Activated T-cell treated with anti-CD3 and anti-CD28 coated beads for 24 hours (primary cell): ENCODE results near the gene CACNA1C.

Experiments used
- DNase-seq: peaks from one replicate; pipeline ENCODE4 v3.0.0-alpha.2; 2020; ENCODE audit warnings: low read depth

The CACNA1C gene

DNA sequence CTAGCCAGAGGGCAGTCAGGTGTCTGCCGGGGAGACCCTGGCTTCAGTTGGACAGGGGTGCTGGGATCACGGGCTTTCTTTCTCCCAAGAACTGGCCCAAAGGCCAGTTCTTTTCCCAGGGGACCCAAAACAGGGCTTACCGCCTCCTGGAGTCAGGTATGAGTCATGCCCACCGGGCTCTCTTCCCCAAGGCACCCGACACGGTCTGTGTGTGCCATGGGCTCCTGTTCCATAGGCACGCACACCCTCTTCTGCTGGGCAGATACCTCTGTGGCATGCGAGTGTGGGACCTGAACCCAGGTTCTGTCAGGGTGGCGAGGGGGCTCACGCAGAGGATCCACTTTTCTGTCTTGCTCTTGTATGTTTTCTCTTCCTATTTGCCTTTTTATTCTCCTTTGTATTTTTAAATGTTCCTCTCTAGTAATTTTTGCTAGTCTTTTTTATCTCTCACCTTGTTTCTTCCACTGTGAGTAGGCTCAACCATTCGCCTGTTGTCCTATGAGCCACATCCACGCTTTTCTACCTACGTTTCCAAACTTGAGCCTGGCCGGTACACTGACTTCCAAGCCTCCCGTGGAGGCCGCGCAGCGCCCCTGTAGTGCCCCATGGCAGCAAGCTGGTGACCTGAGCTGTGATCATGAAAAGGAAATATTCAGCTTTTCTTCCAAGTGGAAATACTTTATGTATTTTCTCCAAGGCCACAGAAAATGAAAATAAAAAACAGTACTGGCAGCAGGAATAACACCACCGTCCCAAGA is 362.2 kb downstream of the CACNA1C start:
- no peak for DNase-seq

DNA sequence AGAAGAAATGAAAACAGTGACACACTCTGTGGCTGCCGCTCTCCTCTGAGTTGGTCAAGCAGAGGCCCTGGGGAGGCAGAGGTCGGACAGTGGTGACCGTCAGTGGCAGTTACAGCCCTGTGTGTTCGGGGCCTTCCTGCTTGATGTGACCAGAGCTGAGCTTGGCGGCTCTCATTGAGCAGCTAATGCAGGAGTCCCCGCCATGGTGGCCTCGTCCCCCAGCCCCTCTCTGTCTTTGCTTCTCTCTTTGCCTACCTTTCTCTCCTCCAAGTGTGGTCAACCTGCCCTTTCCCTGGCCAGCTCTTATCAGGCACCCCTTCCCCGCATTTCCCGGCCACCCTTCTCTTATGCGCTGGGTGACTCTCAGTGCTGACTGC is 362.8 kb downstream of the CACNA1C start:
- no peak for DNase-seq

DNA sequence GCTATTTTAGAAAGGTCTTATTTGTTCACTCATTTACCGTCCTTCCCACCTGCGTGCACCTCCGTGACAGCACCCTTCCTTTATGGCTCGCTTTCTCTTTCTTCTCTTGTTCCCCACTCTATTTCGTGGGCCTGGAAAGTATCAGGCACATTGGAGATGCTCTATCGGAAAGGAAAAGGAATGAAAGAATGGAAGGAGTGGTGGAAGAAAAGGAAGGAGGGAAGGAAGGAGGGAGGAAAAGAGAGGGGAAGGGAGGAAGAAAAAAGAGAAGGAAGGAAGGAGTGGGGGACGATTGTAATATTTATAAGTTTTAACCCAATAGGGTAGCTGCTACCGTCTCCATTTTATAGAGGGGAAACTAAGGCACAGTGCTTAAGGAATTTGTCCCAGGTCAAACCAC is 363.4 kb downstream of the CACNA1C start:
- no peak for DNase-seq

DNA sequence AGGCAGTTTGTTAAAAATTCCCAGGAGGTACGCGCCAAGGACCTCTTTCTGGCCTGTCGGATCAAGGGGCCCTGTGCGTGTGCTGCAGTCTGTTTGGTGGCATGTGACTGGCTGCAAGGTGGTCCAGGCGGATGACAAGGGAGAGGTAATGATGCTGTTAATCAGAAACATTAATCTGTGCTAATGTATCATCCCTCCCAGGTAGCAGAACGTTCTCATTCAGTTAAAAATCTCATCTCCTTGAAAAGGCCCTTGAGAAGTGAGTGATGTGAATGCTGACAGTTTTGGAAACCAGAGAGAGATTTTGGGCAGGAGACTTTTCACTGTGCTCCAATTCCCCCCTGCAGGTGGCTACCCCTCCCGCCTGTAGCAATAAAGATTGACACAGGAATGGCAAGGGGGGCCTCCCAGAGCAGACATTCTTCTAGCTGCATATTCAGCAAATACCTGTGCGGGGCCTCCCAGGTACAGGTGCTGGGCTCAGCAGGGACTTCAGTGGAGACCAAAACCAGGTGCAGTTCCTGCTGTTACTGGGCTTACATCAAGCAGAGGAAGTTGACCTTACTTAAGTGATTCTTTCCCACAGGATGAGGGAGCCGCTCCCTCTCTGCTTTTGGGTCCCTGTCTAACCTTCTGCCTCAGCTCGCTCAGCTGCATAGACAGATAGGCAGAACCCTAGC is 364.8 kb downstream of the CACNA1C start:
- DNase-seq, result no peak

DNA sequence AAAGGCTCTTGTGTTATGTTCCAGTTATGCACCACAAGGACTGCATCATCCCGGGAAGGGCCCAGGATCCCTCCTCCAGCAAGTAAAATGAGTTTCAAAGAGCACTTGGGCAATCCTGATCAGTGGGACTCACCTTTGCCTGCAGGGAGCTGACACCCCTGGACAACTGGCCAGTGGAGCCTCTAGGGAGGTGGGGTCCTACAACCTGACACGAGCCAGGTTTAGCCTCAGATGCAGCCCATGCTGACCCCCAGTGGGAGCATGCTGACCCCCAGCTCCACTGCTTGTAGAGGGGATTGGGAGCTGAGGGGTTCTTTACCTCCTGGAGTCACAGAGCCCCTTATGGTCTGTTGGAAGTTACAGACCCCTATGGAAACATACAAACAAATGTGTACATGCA is 365.8 kb downstream of the CACNA1C start:
- no peak for DNase-seq

DNA sequence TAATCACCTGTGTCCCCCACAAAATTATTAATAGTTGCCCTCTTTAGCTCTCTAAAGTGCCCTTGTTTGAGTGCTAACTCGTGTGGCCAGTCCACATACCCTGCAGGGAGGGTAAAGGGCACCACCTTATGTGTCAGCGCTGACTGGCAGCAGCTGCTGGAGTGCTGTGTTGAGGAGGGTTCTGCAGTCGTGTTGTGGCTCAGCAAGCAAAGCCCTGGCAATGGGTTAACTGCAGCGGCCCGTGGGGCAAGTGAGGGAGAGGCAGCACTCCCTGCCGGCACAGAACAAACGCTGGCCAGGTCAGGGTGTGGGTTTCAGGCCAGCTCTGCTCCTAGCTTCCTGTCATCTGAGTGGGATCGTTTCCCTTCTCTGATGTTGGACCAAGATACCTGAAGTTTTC is 369.8 kb downstream of the CACNA1C start:
- DNase-seq, result no peak

DNA sequence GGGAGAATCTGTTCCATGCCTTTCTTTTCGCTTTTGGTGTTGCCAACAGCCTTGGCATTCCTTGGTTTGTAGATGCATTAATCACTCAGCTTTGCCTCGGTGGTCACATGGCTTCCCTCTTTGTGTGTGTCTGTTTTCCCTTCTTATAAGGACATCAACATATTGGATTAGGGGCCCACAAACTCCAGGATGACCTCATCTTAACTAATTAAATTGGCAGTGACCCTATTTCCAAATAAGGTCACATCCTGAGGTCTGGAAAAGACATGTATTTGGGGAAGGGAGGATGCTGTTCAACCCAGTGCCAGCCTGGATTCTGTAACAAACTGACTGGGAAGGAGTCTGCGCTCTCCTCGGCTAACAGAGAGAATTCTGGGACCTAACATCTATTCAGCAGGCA is 376.2 kb downstream of the CACNA1C start:
- no peak for DNase-seq

DNA sequence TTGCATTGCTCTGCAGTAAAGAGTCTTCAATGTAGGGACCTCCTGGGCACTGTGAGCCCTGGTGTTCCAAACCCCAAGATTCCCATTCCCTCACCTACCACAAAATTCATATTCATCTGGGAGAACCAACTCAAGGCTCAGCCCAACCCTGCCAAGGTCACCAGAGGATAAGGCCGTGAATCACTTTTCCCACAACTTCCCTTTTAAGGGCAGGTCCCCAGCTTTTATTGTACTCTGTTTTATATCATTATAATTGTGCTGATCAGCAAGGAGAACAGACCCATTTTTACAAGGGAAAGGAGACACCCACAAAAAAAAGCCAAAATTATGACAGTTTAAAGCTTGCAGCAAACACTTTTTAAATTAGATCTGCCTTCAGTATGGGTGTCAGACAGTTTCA is 379.0 kb downstream of the CACNA1C start:
- no peak for DNase-seq

DNA sequence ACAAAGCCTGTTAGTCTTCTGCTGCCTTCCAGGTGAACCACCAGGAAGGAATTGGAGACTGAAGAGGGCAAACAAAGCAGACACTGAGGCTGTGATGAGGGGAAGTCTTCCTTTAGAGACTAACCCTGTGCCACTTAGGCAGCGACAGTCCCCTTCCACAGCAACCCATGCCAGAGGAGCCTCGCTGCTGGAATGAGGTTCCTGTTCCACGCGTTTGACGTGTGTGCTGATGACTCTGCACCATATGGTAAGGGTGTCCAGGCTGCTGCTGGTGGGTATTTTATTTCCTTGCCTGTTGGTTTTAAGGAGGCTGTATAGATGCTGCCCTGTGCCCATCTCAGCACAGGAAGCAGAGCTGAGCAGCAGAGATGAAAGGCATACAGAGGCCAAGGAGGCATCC is 380.1 kb downstream of the CACNA1C start:
- no peak for DNase-seq

DNA sequence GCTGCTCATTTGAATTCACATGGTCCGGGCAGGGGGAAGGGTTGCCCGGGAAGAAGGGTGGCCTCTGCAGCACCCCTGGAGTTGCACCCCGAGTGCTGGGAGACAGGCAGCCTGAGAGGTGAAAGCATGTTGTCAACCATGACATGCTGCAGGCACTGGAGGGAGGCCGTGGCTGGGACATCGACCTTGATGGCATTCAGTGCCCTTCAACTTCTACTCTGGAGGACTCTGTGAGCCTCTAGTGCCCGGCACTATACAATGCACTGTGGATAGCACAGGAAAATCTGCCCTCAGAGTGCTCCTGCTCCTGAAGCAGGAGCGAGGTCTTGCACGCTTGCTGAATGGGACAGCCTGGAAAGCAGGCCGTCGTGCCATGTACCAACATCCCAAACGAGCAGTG is 382.7 kb downstream of the CACNA1C start:
- no peak for DNase-seq

DNA sequence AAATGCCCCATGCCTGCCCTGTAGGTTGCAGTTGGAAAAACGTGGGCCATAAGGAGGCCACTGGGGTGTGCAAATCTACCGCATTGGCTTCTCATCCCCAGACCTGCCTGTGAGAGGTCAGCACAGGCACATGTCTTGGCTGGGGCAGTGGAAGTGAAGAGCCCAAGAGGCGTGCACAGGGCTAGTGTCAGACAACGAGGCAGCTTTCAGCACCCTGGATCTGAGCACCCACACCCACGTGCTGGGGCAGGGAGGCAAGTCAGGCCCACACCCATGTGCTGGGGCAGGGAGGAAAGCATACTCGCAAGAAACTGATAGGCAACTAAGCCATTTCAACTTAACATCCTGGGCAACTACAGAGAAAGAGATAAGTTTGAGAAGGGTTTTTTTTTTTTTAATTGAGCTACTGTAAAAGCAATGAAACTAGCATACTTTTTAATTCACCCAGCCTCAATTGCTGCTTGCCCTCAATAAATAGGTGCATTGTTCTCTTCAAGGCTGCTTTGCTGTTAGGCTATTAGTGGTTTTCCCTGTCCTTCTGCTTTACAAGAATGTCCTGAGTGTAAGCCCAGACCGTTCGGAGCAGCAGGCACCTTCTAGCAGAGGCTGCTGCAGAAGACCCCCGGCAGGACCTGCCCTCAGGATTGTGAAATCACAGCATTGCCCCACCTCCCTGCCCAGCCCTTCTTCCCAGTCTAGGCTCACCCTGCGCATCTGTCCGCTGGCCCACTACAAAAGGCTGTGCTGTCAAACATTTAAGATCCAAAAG is 386.7 kb downstream of the CACNA1C start:
- no peak for DNase-seq

DNA sequence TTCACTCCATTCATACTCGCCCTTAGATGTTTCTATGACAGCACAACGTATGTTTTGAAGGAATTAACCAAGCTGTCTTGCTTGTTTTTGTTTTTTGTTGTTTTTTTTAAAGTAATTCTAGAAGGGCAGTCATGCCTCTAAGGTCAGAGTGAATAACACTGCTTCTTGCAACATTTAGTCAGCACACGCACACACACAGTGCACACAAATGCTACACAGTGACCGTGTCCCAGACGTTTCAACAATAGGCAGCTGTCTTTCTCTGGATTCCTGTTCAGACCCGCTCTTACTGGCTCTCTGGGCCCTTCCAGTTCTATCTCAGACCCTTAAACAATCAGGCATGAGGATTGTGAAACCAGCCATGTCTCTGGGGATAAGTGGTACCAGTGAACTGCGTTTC is 391.0 kb downstream of the CACNA1C start:
- DNase-seq, result no peak

DNA sequence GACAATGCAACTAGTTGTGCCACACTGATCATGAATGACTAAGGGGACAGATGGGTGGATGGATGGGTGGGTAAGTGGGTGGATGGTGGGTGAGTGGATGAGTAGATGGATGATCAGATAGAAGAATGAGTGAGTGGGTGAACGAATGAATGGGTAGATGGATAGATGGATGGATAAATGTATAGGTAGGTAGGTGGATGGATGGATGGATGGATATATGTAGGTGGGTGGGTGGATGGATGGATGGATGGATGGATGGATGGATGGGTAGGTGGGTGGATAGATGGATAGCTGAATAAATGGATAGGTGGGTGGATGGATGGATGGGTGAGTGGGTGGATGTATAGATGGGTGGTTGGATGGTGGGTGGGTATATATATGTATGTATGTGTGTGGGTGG is 393.2 kb downstream of the CACNA1C start:
- no peak for DNase-seq

DNA sequence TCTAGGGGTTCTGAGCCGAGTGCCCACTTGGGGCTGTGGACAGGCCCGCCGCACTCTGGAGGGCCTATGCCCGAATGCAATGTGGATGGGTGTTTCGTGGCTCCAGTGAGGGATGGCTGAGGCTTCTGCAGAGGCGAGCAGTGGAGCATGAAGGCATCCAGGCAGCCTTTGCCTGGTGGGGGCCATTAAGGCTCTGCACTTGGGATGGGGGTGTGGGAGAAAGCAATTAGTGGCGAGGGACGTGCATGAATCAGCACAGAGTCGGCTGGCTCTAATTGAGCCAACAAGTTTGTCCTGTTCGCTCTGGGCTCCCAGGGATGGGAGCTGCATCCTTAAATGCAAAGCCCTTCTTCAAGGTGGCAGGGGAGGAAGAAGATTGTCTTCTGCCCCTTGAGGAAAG is 395.1 kb downstream of the CACNA1C start:
- DNase-seq, result no peak

DNA sequence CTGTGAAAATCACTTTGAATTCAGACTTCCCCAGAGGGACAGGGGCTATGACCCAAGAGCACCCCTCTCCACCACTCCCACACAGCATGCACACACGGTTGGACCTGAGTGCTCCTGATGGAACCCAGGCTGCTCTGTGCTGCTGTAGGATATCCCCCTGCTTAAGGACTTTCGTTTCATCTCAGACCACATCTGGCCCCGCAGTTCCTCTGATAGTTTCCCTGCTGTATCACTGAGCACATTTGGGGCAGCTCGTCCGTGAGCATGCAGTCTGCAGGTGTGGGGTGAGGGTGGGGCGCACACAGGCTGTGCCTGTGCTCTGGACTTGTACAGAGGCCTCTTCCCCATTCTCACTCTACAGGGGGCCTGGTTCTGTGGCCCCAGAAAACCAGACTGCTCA is 396.8 kb downstream of the CACNA1C start:
- DNase-seq, result no peak

DNA sequence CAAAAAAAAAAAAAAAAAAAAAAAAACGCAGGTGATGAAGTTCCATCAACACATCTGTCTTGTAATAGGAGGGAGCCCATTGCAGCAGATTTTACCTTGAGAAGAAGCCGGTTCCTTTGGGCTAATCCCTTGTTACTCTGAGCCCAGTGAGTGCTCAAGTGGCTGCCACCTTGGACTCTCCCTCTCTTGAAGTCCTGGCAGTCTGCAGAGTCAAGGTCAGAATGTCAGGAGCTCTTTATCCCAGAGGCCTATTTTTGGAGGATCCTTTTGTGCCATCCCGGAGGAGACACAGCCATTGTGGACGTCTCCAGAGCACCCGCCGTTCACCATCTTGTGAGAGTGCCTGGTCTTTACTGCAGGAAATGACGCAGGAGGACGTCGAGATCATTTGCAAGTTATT is 397.8 kb downstream of the CACNA1C start:
- DNase-seq, result no peak

DNA sequence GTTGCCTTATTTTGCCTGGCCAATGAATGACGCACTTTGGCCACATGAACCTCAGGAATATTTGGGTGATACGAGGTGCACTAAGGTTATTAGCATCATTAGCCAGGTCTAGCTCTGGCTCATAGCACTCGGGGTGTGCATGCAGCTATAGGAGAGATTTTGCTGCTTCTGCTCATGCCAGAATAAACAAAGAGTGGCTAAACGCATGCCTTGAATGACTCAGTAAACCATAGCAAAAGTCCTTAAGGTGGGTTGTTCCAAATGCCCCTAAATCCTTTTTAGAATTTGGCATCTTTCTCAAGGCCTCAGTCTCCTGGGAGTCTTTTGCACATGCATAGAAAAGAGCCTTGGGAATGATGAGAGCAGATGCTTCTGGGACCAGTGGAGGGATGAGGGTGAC is 398.2 kb downstream of the CACNA1C start:
- no peak for DNase-seq

DNA sequence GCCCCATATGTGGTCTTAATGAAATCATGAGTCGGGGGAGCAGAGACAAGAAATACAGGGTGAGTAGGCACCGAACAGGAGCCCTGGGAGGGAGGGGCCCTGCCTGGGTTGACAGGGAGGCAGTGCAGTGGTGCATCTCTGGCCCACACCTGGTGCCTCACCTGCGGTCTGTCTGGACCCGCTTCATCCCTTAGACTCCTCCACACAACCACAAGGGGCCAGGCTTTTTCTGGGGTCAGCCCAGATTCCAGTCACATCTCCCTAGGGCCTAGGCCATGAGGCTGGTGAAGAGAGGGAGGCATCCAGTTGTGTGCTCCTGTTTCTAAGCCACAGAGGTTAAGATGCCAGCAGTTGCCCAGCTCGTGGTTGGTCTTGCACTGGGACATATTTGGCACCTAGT is 398.7 kb downstream of the CACNA1C start:
- DNase-seq, result no peak

DNA sequence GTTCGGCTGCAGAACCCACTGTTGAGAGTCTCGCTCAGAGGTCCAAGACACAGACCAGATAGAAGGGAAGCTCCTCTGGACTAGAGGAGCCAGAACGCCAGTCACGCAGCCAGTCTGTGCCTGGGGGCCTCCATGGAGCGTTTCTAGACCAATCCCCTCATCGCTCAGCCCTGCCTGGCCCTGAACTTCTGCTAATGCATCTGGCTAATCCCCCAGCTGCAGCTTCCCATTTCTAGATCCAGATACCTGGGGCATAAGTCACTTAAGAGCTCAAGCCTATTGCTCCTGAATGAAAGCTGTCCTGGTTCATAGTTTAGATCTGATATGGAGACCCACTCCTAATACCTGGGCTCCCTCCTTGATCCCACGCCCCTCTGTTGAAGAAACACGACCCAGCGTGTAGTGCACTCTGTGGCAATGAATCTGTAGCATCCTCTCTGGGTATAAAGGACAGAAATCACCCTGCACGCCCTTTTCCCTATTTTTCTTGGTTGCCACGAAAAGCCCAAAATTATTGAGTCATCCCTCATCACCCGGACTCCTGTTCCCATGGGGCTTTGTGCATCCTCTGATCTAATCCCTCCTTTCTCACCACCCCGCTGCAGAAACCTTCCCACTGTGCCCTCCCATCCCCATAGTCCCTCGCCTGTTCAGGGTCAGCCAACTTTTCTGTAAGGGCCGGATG is 400.4 kb downstream of the CACNA1C start:
- DNase-seq, result no peak

DNA sequence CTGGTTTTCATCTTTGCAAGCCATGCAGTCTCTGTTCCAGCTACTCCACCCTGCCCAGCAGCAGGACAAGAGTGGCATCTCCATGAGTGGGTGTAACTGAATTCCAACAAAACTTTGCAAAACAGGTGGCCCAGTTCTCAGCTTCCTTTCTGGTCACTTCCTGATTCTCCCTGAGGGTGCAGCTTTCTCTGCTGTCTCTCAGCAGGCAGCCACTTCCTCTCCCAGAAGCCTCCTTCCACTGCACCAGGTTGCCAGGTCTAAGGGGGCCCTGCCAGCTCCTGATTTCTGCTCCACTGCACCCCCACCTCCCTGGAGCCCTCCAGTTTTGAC is 400.9 kb downstream of the CACNA1C start:
- DNase-seq, result no peak

DNA sequence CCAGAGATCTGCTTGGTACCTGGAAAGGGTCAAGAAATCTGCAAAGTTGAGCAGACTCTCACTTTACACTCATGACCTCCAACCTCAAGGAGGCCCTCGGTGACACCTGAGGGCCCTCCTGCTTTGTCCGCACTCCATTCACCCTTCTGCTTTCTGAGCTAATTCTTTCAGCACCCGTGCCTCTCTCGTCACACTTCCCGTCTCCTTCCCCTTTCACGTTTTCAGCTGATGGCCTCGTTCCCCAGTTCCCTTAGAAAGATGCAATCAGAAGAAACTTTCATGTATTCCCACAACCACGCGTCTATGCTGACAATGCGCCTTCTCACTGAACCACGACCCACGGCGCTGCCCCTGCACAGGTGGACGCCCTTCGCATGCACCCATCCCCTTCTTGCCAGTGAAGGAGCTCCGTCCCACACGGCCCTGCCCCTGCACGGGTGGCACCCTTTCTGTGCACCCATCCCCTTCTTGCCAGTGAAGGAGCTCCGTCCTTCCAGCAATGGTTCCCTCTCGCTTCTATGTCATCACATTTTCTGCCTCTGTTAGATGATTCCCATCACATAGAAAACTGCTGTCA is 401.9 kb downstream of the CACNA1C start:
- no peak for DNase-seq

DNA sequence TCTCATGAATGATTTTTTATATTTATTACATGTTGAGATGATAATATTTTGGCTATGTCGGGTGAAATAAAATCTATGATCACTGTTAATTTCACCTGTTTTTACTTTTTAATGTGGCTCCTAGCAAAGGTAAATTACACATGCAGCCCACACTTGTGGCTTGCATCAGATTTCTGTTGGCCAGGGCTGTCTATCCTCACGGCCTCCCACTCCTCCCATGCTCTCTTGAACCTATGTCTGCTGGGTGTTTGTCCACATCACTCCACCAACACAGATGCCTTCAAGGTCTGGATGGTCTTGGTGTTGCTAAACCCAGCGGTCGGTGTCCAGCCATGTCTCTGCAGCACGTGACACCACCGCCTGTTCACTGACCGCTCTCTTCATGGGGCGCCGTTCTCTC is 402.6 kb downstream of the CACNA1C start:
- no peak for DNase-seq
